GM19043 (cell line): Measurements from ENCODE around the gene LIN7C.
"Not testable (repeated sequence)": the region's sequence is repeated elsewhere in the genome, so short reads cannot be mapped to it uniquely, and the experiment has no call there.

ENCODE experiments used
- ATAC-seq: cut with Tn5 transposase; IDR thresholded peaks from one replicate; pipeline ENCODE4 v1.9.1; 2021; ENCODE audit warnings: low read depth; ENCODE audit not compliant: unreplicated experiment

The LIN7C gene

GRCh38 chr11:27506200-27507182 is at the start of gene LIN7C:
TSS of gene LIN7C (minus strand) at chr11:27506769. CDS start at chr11:27506752, 17 bp downstream.
- peak; percentile 94 for ATAC-seq

GRCh38 chr11:27555264-27555663 is 48.7 kb upstream of the LIN7C start:
- ATAC-seq, result no peak

GRCh38 chr11:27553186-27553585 is 46.6 kb upstream of the LIN7C start:
- no peak for ATAC-seq

GRCh38 chr11:27552341-27552740 is 45.8 kb upstream of the LIN7C start:
- no peak for ATAC-seq

GRCh38 chr11:27551127-27551526 is 44.6 kb upstream of the LIN7C start:
- no peak for ATAC-seq

- no peak for ATAC-seq
Measured at GRCh38 chr11:27545946-27546345, 39.4 kb upstream of the LIN7C start.

GRCh38 chr11:27545035-27545434 is 38.5 kb upstream of the LIN7C start:
- ATAC-seq, result no peak

GRCh38 chr11:27541790-27542189 is 35.2 kb upstream of the LIN7C start:
- no peak for ATAC-seq

- no peak for ATAC-seq
Measured at GRCh38 chr11:27540051-27540450, 33.5 kb upstream of the LIN7C start.

- no peak for ATAC-seq
Measured at GRCh38 chr11:27535103-27535502, 28.5 kb upstream of the LIN7C start.

- no peak for ATAC-seq
Measured at GRCh38 chr11:27532652-27533325, 26.2 kb upstream of the LIN7C start.

GRCh38 chr11:27528712-27529111 is 22.1 kb upstream of the LIN7C start:
- ATAC-seq, result no peak

- no peak for ATAC-seq
Measured at GRCh38 chr11:27526535-27526934, 20.0 kb upstream of the LIN7C start.

- no peak for ATAC-seq
Measured at GRCh38 chr11:27525824-27526516, 19.4 kb upstream of the LIN7C start.

GRCh38 chr11:27524155-27524554 is 17.6 kb upstream of the LIN7C start:
- ATAC-seq, result no peak

- ATAC-seq, result no peak
Measured at GRCh38 chr11:27520226-27520625, 13.7 kb upstream of the LIN7C start.

GRCh38 chr11:27518518-27518917 is 11.9 kb upstream of the LIN7C start:
- ATAC-seq, result no peak

GRCh38 chr11:27517490-27517889 is 10.9 kb upstream of the LIN7C start:
- not testable (repeated sequence) for ATAC-seq

GRCh38 chr11:27514558-27514957 is 8.0 kb upstream of the LIN7C start:
- ATAC-seq, result no peak

GRCh38 chr11:27514076-27514475 is 7.5 kb upstream of the LIN7C start:
- ATAC-seq, result no peak

- ATAC-seq, result no peak
Measured at GRCh38 chr11:27513389-27513788, 6.8 kb upstream of the LIN7C start.
